ENCODE results near the gene BSN.

DNA sequence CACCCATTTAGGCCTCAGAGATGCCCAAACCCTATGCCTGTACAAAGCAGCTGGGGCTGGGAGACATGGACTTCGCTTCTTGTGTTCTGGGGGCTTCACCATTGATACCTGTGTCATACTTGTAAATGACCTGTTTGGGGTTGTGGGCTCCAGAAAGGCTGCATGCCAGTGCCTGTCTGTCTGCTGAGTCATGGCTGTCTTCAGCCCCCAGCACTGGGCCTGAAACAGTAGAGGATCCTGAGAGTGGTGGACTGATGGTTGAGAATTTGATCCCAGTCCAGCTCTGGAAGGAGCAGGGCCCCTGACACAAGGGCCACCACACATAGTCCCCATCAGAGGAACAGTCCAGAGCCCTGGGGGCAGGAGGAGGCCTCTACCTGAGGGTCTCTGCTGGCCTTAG lies 95.3 kb downstream of the BSN start:
- TF ChIP-seq, protein P1, sequence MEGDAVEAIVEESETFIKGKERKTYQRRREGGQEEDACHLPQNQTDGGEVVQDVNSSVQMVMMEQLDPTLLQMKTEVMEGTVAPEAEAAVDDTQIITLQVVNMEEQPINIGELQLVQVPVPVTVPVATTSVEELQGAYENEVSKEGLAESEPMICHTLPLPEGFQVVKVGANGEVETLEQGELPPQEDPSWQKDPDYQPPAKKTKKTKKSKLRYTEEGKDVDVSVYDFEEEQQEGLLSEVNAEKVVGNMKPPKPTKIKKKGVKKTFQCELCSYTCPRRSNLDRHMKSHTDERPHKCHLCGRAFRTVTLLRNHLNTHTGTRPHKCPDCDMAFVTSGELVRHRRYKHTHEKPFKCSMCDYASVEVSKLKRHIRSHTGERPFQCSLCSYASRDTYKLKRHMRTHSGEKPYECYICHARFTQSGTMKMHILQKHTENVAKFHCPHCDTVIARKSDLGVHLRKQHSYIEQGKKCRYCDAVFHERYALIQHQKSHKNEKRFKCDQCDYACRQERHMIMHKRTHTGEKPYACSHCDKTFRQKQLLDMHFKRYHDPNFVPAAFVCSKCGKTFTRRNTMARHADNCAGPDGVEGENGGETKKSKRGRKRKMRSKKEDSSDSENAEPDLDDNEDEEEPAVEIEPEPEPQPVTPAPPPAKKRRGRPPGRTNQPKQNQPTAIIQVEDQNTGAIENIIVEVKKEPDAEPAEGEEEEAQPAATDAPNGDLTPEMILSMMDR (conservative IDR thresholded peaks at IDR 0.05; ENCODE audit: low read length) = no peak
- TF ChIP-seq EZH2phosphoT487 (IDR thresholded peaks at IDR 0.05; ENCODE audit: borderline replicate concordance, low read depth, low read length) = no peak

Measured in OCI-LY7 (cell line).